H1 (cell line): ENCODE measurements around the gene LDLRAD4. TPM values are rescaled to one million over a fixed set of nuclear protein-coding genes. Genes with fewer than 3 reads are reported as not detected.

Experiments used
- CTCF ChIA-PET: fragments of 300-600 bp; sonication (Branson Sonifier 250); formaldehyde crosslinking; loops from one replicate; lab custom pipeline; 2021; ENCODE audit not compliant: partially characterized antibody; lab: Charles Lee
- POLR2A ChIA-PET: fragments of 300-600 bp; sonication (Branson Sonifier 250); formaldehyde crosslinking; loops from one replicate; lab custom pipeline; 2021; ENCODE audit warnings: inconsistent platforms; ENCODE audit not compliant: partially characterized antibody; lab: Charles Lee
- DNase-seq, 2 experiments: peaks; one replicate each; pipeline versions ENCODE4 v3.0.0 to v3.0.0-alpha.2; 2010 to 2022; ENCODE audit warnings: low spot score in 2 of 2, low read depth in 1 of 2, mixed read lengths in 1 of 2
- FAIRE-seq: peaks from 2 replicates; lab custom pipeline; 2011; peaks lifted over from hg19 to GRCh38; lab: Jason Lieb, UNC
- H2AFZ ChIP-seq: 2 replicates; pipeline ENCODE4 v1.8.1; 2012; ENCODE audit warnings: low read length, inconsistent platforms
- H2AK5ac ChIP-seq: 2 replicates; pipeline ENCODE4 v1.6.1; 2013; ENCODE audit warnings: low read depth, low read length
- H2BK120ac ChIP-seq: replicated peaks from 2 replicates; pipeline ENCODE3; 2013; ENCODE audit warnings: low read depth, low read length, inconsistent platforms
- H2BK12ac ChIP-seq: 2 replicates; pipeline ENCODE4 v1.6.1; 2013; ENCODE audit warnings: low read depth, low read length
- H2BK15ac ChIP-seq: 2 replicates; pipeline ENCODE4 v1.6.1; 2013; ENCODE audit warnings: low read length
- H2BK20ac ChIP-seq: 2 replicates; pipeline ENCODE4 v1.6.1; 2013; ENCODE audit warnings: low read length
- H2BK5ac ChIP-seq: 2 replicates; pipeline ENCODE4 v1.6.1; 2013; ENCODE audit warnings: low read depth, low read length
- H3K14ac ChIP-seq: 2 replicates; pipeline ENCODE4 v1.6.1; 2013; ENCODE audit warnings: inconsistent platforms; ENCODE audit not compliant: insufficient read length
- H3K18ac ChIP-seq: 2 replicates; pipeline ENCODE4 v1.6.1; 2013; ENCODE audit warnings: low read length; ENCODE audit errors: extremely low read depth
- H3K23ac ChIP-seq: 2 replicates; pipeline ENCODE4 v1.6.1; 2013; ENCODE audit warnings: inconsistent platforms; ENCODE audit not compliant: insufficient read length
- H3K23me2 ChIP-seq: 2 replicates; pipeline ENCODE4 v1.6.1; 2013; ENCODE audit warnings: low read depth, low read length
- H3K27ac ChIP-seq: 2 replicates; pipeline ENCODE4 v1.6.1; 2011; ENCODE audit warnings: low read depth, low read length, inconsistent platforms
- H3K27me3 ChIP-seq, 4 experiments: replicated peaks in 1 of 4; 1 replicate in 1 of 4; 2 replicates in 3 of 4; pipeline versions ENCODE4 v1.6.1 to v1.8.1; 2011 to 2013; ENCODE audit warnings: low read length in 3 of 4, mild to moderate bottlenecking in 3 of 4, inconsistent platforms in 2 of 4, mixed read lengths in 2 of 4, moderate library complexity in 1 of 4; ENCODE audit not compliant: control insufficient read depth in 3 of 4, insufficient read depth in 3 of 4; ENCODE audit errors: extremely low read depth in 1 of 4
- H3K36me3 ChIP-seq, 4 experiments: 2 replicates each; pipeline versions ENCODE4 v1.6.1 to v1.8.1; 2011 to 2013; ENCODE audit warnings: mild to moderate bottlenecking in 4 of 4, low read length in 3 of 4, moderate library complexity in 2 of 4, control low read depth in 1 of 4, inconsistent platforms in 1 of 4; ENCODE audit not compliant: insufficient read depth in 4 of 4, control insufficient read depth in 2 of 4
- H3K4ac ChIP-seq: replicated peaks from 2 replicates; pipeline ENCODE3; 2013; ENCODE audit warnings: low read length, low read depth, mixed read lengths, inconsistent platforms; ENCODE audit not compliant: insufficient read length
- H3K4me1 ChIP-seq, 4 experiments: replicated peaks in 1 of 4; 1 replicate in 1 of 4; 2 replicates in 3 of 4; pipeline versions ENCODE4 v1.6.1 to v1.8.1; 2011 to 2013; ENCODE audit warnings: low read length in 3 of 4, inconsistent platforms in 2 of 4, mixed read lengths in 1 of 4; ENCODE audit not compliant: insufficient read depth in 4 of 4, control insufficient read depth in 3 of 4
- H3K4me2 ChIP-seq, 2 experiments: 2 replicates each; pipeline versions ENCODE4 v1.6.1 to v1.8.1; 2011 to 2013; ENCODE audit warnings: low read depth in 2 of 2, low read length in 2 of 2, control low read depth in 1 of 2, inconsistent platforms in 1 of 2, mild to moderate bottlenecking in 1 of 2; ENCODE audit not compliant: insufficient read depth in 1 of 2
- H3K4me3 ChIP-seq, 4 experiments: fragments of 200-600, 300-600 bp in 1 of 4; sonication (generic), shearing (Covaris generic), sonication (Bioruptor Twin) in 1 of 4; 2 replicates each; pipeline versions ENCODE4 v1.5.1 to v1.8.1; 2011 to 2016; ENCODE audit warnings: low read length in 4 of 4, low read depth in 3 of 4, control low read depth in 2 of 4, inconsistent platforms in 2 of 4, mild to moderate bottlenecking in 2 of 4, mixed read lengths in 1 of 4, moderate library complexity in 1 of 4; ENCODE audit not compliant: insufficient read depth in 2 of 4; ENCODE audit errors: extremely low read depth in 1 of 4
- H3K56ac ChIP-seq: replicated peaks from 2 replicates; pipeline ENCODE3; 2013; ENCODE audit warnings: low read depth, mild to moderate bottlenecking, mixed read lengths, low read length, inconsistent platforms; ENCODE audit not compliant: insufficient read length
- H3K79me1 ChIP-seq: 2 replicates; pipeline ENCODE4 v1.6.1; 2013; ENCODE audit warnings: low read depth, low read length, control low read depth
- H3K79me2 ChIP-seq, 2 experiments: 2 replicates each; pipeline versions ENCODE4 v1.6.1 to v1.8.1; 2012 to 2013; ENCODE audit warnings: low read length in 2 of 2, mild to moderate bottlenecking in 2 of 2, inconsistent platforms in 1 of 2; ENCODE audit not compliant: insufficient read depth in 2 of 2, control insufficient read depth in 1 of 2
- H3K9ac ChIP-seq, 4 experiments: replicated peaks in 1 of 4; 1 replicate in 1 of 4; 2 replicates in 3 of 4; pipeline versions ENCODE4 v1.6.1 to v1.8.1; 2011 to 2013; ENCODE audit warnings: low read depth in 3 of 4, low read length in 3 of 4, control low read depth in 2 of 4, mild to moderate bottlenecking in 2 of 4, moderate library complexity in 2 of 4, inconsistent platforms in 1 of 4; ENCODE audit errors: extremely low read depth in 1 of 4
- H3K9me3 ChIP-seq, 2 experiments: 2 replicates each; pipeline versions ENCODE4 v1.6.1 to v1.8.1; 2012 to 2013; ENCODE audit warnings: mild to moderate bottlenecking in 2 of 2, moderate library complexity in 2 of 2, control low read depth in 1 of 2, inconsistent platforms in 1 of 2, low read depth in 1 of 2, low read length in 1 of 2, mixed read lengths in 1 of 2; ENCODE audit not compliant: insufficient read depth in 2 of 2
- H4K20me1 ChIP-seq, 2 experiments: replicated peaks in 1 of 2; 2 replicates each; pipeline versions ENCODE3 to v1.8.1; 2011 to 2013; ENCODE audit warnings: inconsistent platforms in 2 of 2, low read length in 2 of 2, mild to moderate bottlenecking in 1 of 2; ENCODE audit not compliant: insufficient read depth in 2 of 2, control insufficient read depth in 1 of 2
- H4K5ac ChIP-seq: 2 replicates; pipeline ENCODE4 v1.6.1; 2013; ENCODE audit warnings: low read length, low read depth, mixed read lengths, inconsistent platforms; ENCODE audit not compliant: insufficient read length
- H4K8ac ChIP-seq: 2 replicates; pipeline ENCODE4 v1.8.0; 2013; ENCODE audit warnings: mild to moderate bottlenecking, moderate library complexity, low read length, inconsistent platforms; ENCODE audit not compliant: insufficient read depth; ENCODE audit errors: extremely low read depth
- H4K91ac ChIP-seq: replicated peaks from 2 replicates; pipeline ENCODE3; 2013; ENCODE audit warnings: low read length, mixed read lengths, inconsistent platforms; ENCODE audit not compliant: insufficient read length
- SIX5 ChIP-seq: IDR thresholded peaks from 2 replicates; pipeline ENCODE4 v1.6.1; 2011; ENCODE audit warnings: mild to moderate bottlenecking, low read depth, low read length
- WGBS, 2 experiments: shearing (Covaris generic) in 1 of 2; methylation state at CpG; one replicate each; pipeline versions ENCODE4 v1.1.6 to v1.1.7; 2013 to 2015; ENCODE audit warnings: low lambda C conversion rate in 2 of 2, mixed read lengths in 2 of 2, inconsistent platforms in 1 of 2, low coverage in 1 of 2, missing lambda C conversion rate in 1 of 2; ENCODE audit not compliant: insufficient replicate concordance in 2 of 2, insufficient coverage in 1 of 2, insufficient read length in 1 of 2; ENCODE audit errors: extremely low coverage in 1 of 2, missing lambda C conversion rate in 1 of 2; 5-methylcytosine and 5-hydroxymethylcytosine counted together
- polyA plus RNA-seq, 7 experiments: library from polyadenylated mRNA; depleted of rRNA in 3 of 7; stranded (reverse) in 5 of 7; unstranded in 2 of 7; fragments of >200 nt in 5 of 7; fragments of 200-250 nt in 2 of 7; gene quantifications; 1 replicate in 5 of 7; 2 replicates in 1 of 7; 4 replicates in 1 of 7; pipeline versions ENCODE4 v1.2.1 to v1.2.3, GENCODE V29; 2011 to 2013; ENCODE audit warnings: missing spikeins in 2 of 7, mixed read lengths in 2 of 7
- total RNA-seq: library from RNA; stranded (reverse); fragmentation: NEBNext Ultra II Directional; extraction: Animal tissue kit (Norgen Biotek cat#: 25700); gene quantifications from 2 replicates; pipeline ENCODE4 v1.2.1, GENCODE V29; 2021

Gene LDLRAD4
- total and polyA plus RNA-seq, 2 of the 8 experiments (the other 6 are each of a cell fraction or from before 2014, with no cell fraction given), result 0.77 to 1.4 TPM

DNA sequence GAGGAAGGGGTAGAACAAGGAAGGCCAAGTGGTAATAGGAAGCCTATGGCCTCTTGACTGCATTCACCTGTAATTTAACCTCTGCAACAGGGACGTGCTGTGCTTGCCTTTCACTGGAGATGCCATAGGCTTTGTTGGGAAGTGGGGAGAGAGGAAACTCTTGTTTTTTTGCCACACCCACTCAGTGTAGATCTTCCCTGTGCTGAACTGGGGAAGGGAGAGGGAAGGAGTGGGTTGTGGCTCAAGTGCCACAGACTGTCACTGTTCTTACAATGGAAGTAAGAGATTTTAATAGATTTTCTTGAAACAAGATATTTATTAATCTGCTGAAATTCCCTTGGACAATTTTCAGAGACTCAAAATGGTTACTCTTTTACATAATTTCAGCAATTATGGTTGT lies 380.5 kb downstream of the LDLRAD4 start:
- H2BK120ac ChIP-seq, result no peak overlapping the region
- CTCF ChIA-PET, result interaction anchor here (0.5 to 0.8 kb wide), 2 partner anchors 41 to 97 kb away, joined by 3 read pairs; no protein-coding TSS in a partner anchor

More for the DNA sequence above, 380.5 kb downstream of the LDLRAD4 start:
- Histone ChIP-seq H3K4me2 (no peak overlapping the region), H3K9ac (no peak overlapping the region), H3K4ac (no peak overlapping the region), H3K27ac (no peak overlapping the region), H2AK5ac (no peak overlapping the region), H3K36me3 (no peaks in the 10 kb centered on the region), H3K27me3 (no peaks in the 10 kb centered on the region), H3K56ac (no peak overlapping the region), H3K23ac (no peak overlapping the region), H4K8ac (no peak overlapping the region), H4K20me1 (no peaks in the 10 kb centered on the region), H3K4me1 (no peaks in the 10 kb centered on the region), H4K5ac (no peak overlapping the region), H3K18ac (no peak overlapping the region), H3K4me3 (no peak overlapping the region), H3K79me2 (no peaks in the 10 kb centered on the region), H4K91ac (no peak overlapping the region), H2BK5ac (no peak overlapping the region), H2BK20ac (no peak overlapping the region), H2AFZ (no peak overlapping the region), H3K79me1 (no peaks in the 10 kb centered on the region), H3K9me3 (peaks cover 12 to 23% of the 10 kb centered on the region in 2 experiments; a peak in 3 of 4 replicates), H3K14ac (no peak overlapping the region), H3K23me2 (no peaks in the 10 kb centered on the region), H2BK15ac (no peak overlapping the region), H2BK12ac (no peak overlapping the region)
- POLR2A ChIA-PET, result no interaction called here
- DNase-seq (no peak), FAIRE-seq (no peak)
- WGBS, 2 experiments, result 100% methylated on average over 1 of the region's 1 CpG; no CpG with 5 or more reads in 1 of the 2 experiments
- no peak for TF ChIP-seq SIX5
